K562 treated with DMSO at 1 percent for 24 hours (cell line): ENCODE measurements around the gene ZNF711. TPM values are rescaled to one million over a fixed set of nuclear protein-coding genes. Genes with fewer than 3 reads are reported as not detected.

Source experiments
- total RNA-seq: library from RNA; unstranded; fragments of 300-600 nt; gene quantifications from 2 replicates; pipeline ENCODE4 v1.2.3, GENCODE V29; 2022; ENCODE audit warnings: low read depth; ENCODE audit not compliant: insufficient read depth

The ZNF711 gene
- total RNA-seq: 3.6 and 3.9 TPM in 2 replicates

DNA sequence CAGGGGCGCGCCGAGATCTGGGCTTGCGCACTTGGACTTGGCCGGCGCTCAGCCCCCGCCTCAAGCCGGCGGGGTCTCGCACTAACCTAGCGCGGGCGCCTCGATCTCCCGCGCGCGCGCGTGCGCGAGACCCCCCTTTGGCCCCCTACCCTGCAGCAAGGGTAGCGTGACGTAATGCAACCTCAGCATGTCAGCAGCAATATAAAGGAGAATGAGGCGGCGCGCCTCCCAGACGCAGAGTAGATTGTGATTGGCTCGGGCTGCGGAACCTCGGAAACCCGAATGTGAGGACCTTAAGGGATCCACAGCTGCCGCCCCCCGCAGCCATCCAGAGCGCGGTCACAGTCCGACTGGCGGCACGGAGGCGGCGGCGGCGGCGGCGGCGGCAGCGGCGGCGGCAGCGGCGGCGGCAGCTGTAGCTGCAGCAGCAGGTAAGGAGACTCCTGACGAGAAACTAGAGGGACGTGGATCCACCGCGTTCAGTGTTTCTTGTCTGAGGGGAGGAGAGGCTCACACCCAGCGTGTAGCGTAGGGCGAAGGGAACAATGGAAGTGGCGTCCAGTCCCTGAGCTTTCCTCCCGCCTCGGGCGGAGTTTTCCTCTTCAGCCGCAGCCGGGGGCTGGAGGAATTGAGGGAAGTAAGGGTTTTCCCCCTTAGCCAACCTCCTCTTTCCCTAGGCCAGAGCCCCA is at the start of gene ZNF711, which contains the start of gene SATL1:
TSS of gene ZNF711 (plus strand) at position 231 of the 689 bp plus-strand sequence. CDS start 3,582 bp downstream, outside the sequence.
TSS of gene SATL1 (minus strand) at position 19 of the 689 bp plus-strand sequence. CDS start 134,811 bp downstream, outside the sequence.

Other genes starting within 250 kb of the ZNF711 start
- gene APOOL, start 240.1 kb upstream of the ZNF711 start, total RNA-seq: 8.7 and 9.8 TPM in 2 replicates
- gene SATL1, start 212 bp upstream of the ZNF711 start, total RNA-seq: not detected in 2 replicates
- not detected in 2 replicates for gene POF1B, start 135.7 kb downstream of the ZNF711 start, total RNA-seq